HAP-1 (cell line): ENCODE results near the gene BMPER.

Experiments used
- DNase-seq, 2 experiments: peaks; one replicate each; pipeline ENCODE4 v3.0.0-alpha.2; 2016 to 2020; ENCODE audit warnings: low spot score in 2 of 2
- H3K27me3 ChIP-seq: fragments of 250-450 bp; sonication (Bioruptor Pico); 2 replicates; pipeline ENCODE4 v1.5.1; 2020; ENCODE audit warnings: low read depth, mild to moderate bottlenecking, moderate library complexity
- H3K36me3 ChIP-seq: fragments of 250-450 bp; sonication (Bioruptor Pico); replicated peaks from 2 replicates; pipeline ENCODE4 v1.5.1; 2020; ENCODE audit warnings: mild to moderate bottlenecking
- H3K4me1 ChIP-seq: fragments of 250-450 bp; sonication (Bioruptor Pico); 2 replicates; pipeline ENCODE4 v1.5.1; 2020; ENCODE audit warnings: mild to moderate bottlenecking
- H3K4me3 ChIP-seq: fragments of 250-450 bp; sonication (Bioruptor Pico); 2 replicates; pipeline ENCODE4 v1.5.1; 2020; ENCODE audit warnings: mild to moderate bottlenecking, moderate library complexity
- H3K9me3 ChIP-seq: fragments of 250-450 bp; sonication (Bioruptor Pico); 2 replicates; pipeline ENCODE4 v1.5.1; 2020; ENCODE audit warnings: mild to moderate bottlenecking, moderate library complexity
- in situ Hi-C: fragments of 300-500 bp; cut with MboI; formaldehyde crosslinking; loops from 3 replicates; pipeline ENCODE4 v1.14.3; 2020; ENCODE audit warnings: low sequenced_read_pairs, inconsistent platforms, mixed read lengths

Gene BMPER

GRCh38 chr7:33882040-33882837, 23.1 kb upstream of the BMPER start:
- no peak for DNase-seq
- Histone ChIP-seq H3K4me3 (no peak overlapping the region), H3K36me3 (no peaks in the 10 kb centered on the region), H3K27me3 (no peaks in the 10 kb centered on the region), H3K4me1 (no peaks in the 10 kb centered on the region), H3K9me3 (no peaks in the 10 kb centered on the region)
- in situ Hi-C loops, result no loop called here

GRCh38 chr7:33882950-33883670, 22.2 kb upstream of the BMPER start:
- Histone ChIP-seq H3K4me1 (no peaks in the 10 kb centered on the region), H3K36me3 (no peaks in the 10 kb centered on the region), H3K27me3 (no peaks in the 10 kb centered on the region), H3K9me3 (no peaks in the 10 kb centered on the region), H3K4me3 (no peak overlapping the region)
- DNase-seq, result no peak
- in situ Hi-C loops, result no loop called here

- H3K4me1 ChIP-seq, result no peaks in the 10 kb centered on the region
- no peak overlapping the region for H3K4me3 ChIP-seq
- no peak for DNase-seq
- no peaks in the 10 kb centered on the region for H3K9me3 ChIP-seq
- in situ Hi-C loops, result no loop called here
- no peaks in the 10 kb centered on the region for H3K27me3 ChIP-seq
- H3K36me3 ChIP-seq, result no peaks in the 10 kb centered on the region
Measured at GRCh38 chr7:33883671-33883965, 21.7 kb upstream of the BMPER start.

GRCh38 chr7:33885290-33886148, 19.8 kb upstream of the BMPER start:
- Histone ChIP-seq H3K4me3 (no peak overlapping the region), H3K27me3 (no peaks in the 10 kb centered on the region), H3K4me1 (no peaks in the 10 kb centered on the region), H3K36me3 (no peaks in the 10 kb centered on the region), H3K9me3 (no peaks in the 10 kb centered on the region)
- no peak for DNase-seq
- in situ Hi-C loops, result no loop called here

GRCh38 chr7:33886149-33886623, 19.2 kb upstream of the BMPER start:
- no peak overlapping the region for H3K4me3 ChIP-seq
- H3K27me3 ChIP-seq, result no peaks in the 10 kb centered on the region
- H3K4me1 ChIP-seq, result no peaks in the 10 kb centered on the region
- DNase-seq, result peak in 1 of 2 experiments; percentile 14
- in situ Hi-C loops, result no loop called here
- H3K9me3 ChIP-seq, result no peaks in the 10 kb centered on the region
- H3K36me3 ChIP-seq, result no peaks in the 10 kb centered on the region

- H3K4me3 ChIP-seq, result no peak overlapping the region
- in situ Hi-C loops, result no loop called here
- no peaks in the 10 kb centered on the region; the same call in 1 of the 2 replicates for H3K27me3 ChIP-seq
- H3K36me3 ChIP-seq, result no peaks in the 10 kb centered on the region
- no peak for DNase-seq
- H3K4me1 ChIP-seq, result no peaks in the 10 kb centered on the region
- H3K9me3 ChIP-seq, result no peaks in the 10 kb centered on the region
Measured at GRCh38 chr7:33887266-33887975, 17.9 kb upstream of the BMPER start.

GRCh38 chr7:33888166-33888565, 17.2 kb upstream of the BMPER start:
- in situ Hi-C loops, result no loop called here
- H3K36me3 ChIP-seq, result no peaks in the 10 kb centered on the region
- no peaks in the 10 kb centered on the region; the same call in 1 of the 2 replicates for H3K27me3 ChIP-seq
- DNase-seq, result no peak
- no peak overlapping the region for H3K4me3 ChIP-seq
- H3K9me3 ChIP-seq, result no peaks in the 10 kb centered on the region
- H3K4me1 ChIP-seq, result no peaks in the 10 kb centered on the region

GRCh38 chr7:33892945-33893344, 12.4 kb upstream of the BMPER start:
- no peak overlapping the region for H3K4me3 ChIP-seq
- H3K36me3 ChIP-seq, result no peaks in the 10 kb centered on the region
- H3K27me3 ChIP-seq, result no peaks in the 10 kb centered on the region; the same call in none of the 2 replicates
- in situ Hi-C loops, result no loop called here
- H3K4me1 ChIP-seq, result no peaks in the 10 kb centered on the region
- no peaks in the 10 kb centered on the region for H3K9me3 ChIP-seq
- DNase-seq, result no peak

GRCh38 chr7:33893377-33893776, 12.0 kb upstream of the BMPER start:
- Histone ChIP-seq H3K36me3 (no peaks in the 10 kb centered on the region), H3K4me3 (no peak overlapping the region), H3K4me1 (no peaks in the 10 kb centered on the region), H3K9me3 (no peaks in the 10 kb centered on the region), H3K27me3 (no peaks in the 10 kb centered on the region; the same call in none of the 2 replicates)
- DNase-seq, result no peak
- in situ Hi-C loops, result no loop called here

GRCh38 chr7:33895025-33895804, 10.1 kb upstream of the BMPER start:
- DNase-seq, result peak; percentile 34 to 82
- Histone ChIP-seq H3K27me3 (no peaks in the 10 kb centered on the region; the same call in none of the 2 replicates), H3K4me1 (no peaks in the 10 kb centered on the region), H3K36me3 (no peaks in the 10 kb centered on the region), H3K4me3 (no peak overlapping the region), H3K9me3 (no peaks in the 10 kb centered on the region)
- in situ Hi-C loops, result no loop called here

- H3K36me3 ChIP-seq, result no peaks in the 10 kb centered on the region
- DNase-seq, result no peak
- H3K27me3 ChIP-seq, result peaks cover 21% of the 10 kb centered on the region
- H3K4me1 ChIP-seq, result no peaks in the 10 kb centered on the region
- no peaks in the 10 kb centered on the region for H3K9me3 ChIP-seq
- in situ Hi-C loops, result no loop called here
- no peak overlapping the region for H3K4me3 ChIP-seq
Measured at GRCh38 chr7:33900501-33900900, 4.8 kb upstream of the BMPER start.

GRCh38 chr7:33901199-33901598, 4.1 kb upstream of the BMPER start:
- DNase-seq, result no peak
- Histone ChIP-seq H3K27me3 (peaks cover 28% of the 10 kb centered on the region), H3K36me3 (no peaks in the 10 kb centered on the region), H3K4me3 (no peak overlapping the region), H3K4me1 (no peaks in the 10 kb centered on the region), H3K9me3 (no peaks in the 10 kb centered on the region)
- in situ Hi-C loops, result no loop called here

- Histone ChIP-seq H3K27me3 (peaks cover 32% of the 10 kb centered on the region), H3K36me3 (no peaks in the 10 kb centered on the region), H3K9me3 (no peaks in the 10 kb centered on the region), H3K4me1 (no peaks in the 10 kb centered on the region), H3K4me3 (no peak overlapping the region)
- in situ Hi-C loops, result no loop called here
- no peak for DNase-seq
Measured at GRCh38 chr7:33901847-33902246, 3.5 kb upstream of the BMPER start.
